GM19467 (cell line): Measurements from ENCODE around the gene ASTN2.
"Not testable (repeated sequence)": the region's sequence is repeated elsewhere in the genome, so short reads cannot be mapped to it uniquely, and the experiment has no call there.

Experiments
- ATAC-seq: cut with Tn5 transposase; IDR thresholded peaks from one replicate; pipeline ENCODE4 v1.9.1; 2021; ENCODE audit warnings: mild to moderate bottlenecking, moderate library complexity; ENCODE audit not compliant: unreplicated experiment

ASTN2 gene

GRCh38 chr9:116837018-116837989 is 577.6 kb downstream of the ASTN2 start:
- no peak for ATAC-seq

- not testable (repeated sequence) for ATAC-seq
These were observed 584.5 kb downstream of the ASTN2 start for GRCh38 chr9:116830321-116830720.

- ATAC-seq = no peak
These were observed 593.1 kb downstream of the ASTN2 start for GRCh38 chr9:116821633-116822229.

- no peak for ATAC-seq
These were observed 595.7 kb downstream of the ASTN2 start for GRCh38 chr9:116819116-116819515.

DNA sequence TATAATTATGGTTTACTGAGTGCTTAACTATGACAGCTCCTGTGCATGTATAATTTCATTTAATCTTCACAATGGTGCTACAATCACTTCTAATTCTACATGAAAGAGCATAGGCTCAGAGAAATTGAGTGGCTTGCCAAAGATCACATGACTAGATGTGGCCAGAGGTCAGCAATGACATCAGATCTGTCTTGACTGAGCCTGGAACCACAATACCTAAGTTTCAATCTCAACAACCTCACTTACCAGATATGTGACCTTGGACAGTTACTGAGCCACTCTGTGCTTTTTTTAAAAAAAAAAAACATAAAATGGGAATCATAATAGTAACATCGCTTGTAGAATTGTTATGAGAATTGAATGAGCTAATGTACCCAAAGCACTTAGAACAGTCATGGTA is 597.1 kb downstream of the ASTN2 start:
- no peak for ATAC-seq

DNA sequence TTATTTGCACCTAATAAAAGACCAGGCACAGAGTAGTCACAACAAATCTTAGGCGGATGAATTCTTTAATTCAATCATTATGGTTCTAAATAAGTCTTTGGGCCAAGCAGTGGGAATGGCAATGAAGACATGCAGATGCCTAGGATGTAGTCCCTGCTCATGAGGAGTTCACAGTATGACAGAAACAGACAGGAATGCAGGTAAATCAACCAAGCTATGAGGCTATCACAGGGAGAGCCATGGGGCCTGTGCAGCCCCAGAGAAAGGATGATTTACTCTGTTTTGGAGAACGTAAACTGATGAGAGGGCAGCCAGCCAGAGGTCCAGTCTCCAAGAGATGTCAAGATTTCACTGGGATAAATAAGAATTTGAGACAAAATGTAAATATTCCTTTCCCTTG is 598.4 kb downstream of the ASTN2 start:
- no peak for ATAC-seq

- no peak for ATAC-seq
These were observed 599.0 kb downstream of the ASTN2 start for GRCh38 chr9:116815835-116816234.

GRCh38 chr9:116813031-116813300 is 601.9 kb downstream of the ASTN2 start:
- no peak for ATAC-seq

DNA sequence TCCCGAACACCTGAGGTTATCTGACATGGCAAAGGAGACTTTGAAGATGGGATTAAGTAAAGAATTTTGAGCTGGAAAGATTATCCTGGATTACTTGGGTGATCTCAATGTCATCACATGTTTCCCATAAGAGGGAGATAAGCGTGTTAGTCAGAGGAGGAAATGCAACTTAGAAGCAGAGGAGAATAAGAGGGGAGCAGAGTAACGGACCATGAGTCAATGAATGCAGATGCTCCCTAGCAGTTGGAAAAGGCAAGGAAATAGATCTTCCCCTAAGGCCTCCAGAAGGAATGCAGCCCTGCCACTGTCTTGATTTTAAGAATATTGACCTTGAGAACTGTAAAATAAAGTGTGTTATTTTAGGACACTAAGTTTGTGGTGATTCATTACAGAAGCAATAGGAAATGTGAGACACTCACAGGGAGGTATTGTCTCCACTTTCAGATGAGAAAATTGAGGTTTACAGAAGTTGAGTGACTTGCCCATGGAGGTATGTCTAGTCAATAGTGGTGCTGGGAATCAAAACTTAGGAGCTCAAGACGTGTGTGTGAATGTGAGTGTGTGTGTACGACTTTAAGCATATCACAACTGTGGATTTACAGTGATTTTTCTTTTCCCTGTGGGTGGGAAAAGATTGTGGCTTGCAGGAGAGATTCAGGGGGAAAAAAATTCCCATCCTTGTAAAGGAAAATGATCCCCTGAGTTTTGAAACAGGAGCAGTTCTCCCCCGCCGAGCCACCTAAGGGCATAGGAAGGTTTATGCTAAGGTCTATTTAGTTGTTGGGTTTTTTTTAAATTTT is 602.4 kb downstream of the ASTN2 start:
- ATAC-seq = no peak

DNA sequence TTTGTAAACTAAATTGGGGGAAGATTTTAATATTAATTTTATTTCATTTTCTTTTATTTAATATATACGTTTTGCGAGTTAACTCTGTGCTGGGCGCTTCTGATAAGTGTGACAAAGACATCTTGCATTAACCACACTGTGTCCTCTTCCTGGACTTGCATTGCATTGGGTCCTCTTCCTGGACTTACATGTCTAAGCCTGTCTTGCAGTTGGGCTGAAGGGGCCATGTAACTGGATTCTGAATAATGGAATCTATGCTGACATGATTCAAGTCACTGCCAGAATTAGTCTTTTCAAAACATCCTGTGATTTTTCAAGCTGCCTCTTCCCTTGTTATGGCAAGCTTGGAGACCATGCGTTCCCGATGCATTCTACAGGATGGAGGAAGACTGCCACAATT is 605.2 kb downstream of the ASTN2 start:
- ATAC-seq = no peak

DNA sequence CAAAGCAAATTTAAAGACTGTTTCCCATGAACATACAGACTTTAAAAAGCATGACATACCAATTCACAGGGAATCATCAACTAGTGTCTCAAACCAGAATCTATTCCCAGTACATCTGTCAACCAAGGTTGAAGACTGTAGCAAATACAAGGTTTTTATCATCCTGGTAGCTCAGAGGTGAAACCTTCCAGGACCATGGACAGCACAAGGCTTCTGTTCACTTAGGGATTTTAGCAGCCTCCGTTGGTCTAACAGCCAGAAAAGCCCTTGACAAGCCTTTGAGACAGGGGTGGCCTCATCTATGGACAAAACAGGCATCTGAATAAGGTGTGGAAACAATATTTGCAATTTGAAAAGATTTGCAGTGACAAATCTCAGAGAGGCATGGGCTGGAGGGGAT is 608.8 kb downstream of the ASTN2 start:
- no peak for ATAC-seq

- ATAC-seq = no peak
These were observed 614.0 kb downstream of the ASTN2 start for GRCh38 chr9:116800885-116801284.

- ATAC-seq = no peak
These were observed 614.8 kb downstream of the ASTN2 start for GRCh38 chr9:116800074-116800473.

DNA sequence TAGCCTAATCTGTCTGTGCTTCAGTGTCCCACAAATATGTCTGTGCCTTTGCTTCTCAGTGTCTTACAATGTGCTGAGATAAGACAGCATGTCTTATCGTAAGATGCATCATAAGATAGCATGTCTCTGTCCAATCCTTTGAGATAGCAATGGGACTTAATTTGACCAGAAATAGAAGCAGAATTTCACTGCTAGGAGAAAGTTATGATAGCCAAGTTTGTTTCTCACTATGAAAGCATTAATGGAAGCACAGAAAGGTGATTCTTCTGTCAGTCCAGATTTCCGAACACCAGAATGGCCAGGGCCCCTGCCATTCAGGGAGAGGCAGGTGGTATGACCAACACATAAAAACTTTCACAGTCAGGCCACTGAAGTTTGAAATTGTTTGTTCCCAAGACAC is 616.3 kb downstream of the ASTN2 start:
- ATAC-seq = no peak

DNA sequence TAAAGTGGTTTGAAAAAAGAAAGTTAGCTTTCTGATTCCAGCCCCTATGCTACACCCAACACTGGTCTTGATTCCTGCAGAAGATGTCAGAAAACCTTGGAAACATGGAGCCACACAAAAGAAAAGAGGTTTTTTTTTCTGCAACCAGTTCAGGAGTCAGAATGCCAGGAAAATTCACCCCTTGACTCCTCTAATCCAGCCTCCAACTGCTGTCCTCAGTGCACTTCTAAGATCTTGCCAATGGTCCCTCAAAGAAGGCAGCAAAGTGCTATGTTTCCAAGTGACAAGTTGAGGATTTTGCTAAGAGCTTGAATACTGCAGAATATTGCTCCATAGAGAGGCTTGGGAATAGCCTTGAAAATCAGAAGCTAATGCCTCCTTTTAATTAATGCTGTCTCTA is 617.6 kb downstream of the ASTN2 start:
- no peak for ATAC-seq

- ATAC-seq = no peak
These were observed 618.2 kb downstream of the ASTN2 start for GRCh38 chr9:116796669-116797068.

DNA sequence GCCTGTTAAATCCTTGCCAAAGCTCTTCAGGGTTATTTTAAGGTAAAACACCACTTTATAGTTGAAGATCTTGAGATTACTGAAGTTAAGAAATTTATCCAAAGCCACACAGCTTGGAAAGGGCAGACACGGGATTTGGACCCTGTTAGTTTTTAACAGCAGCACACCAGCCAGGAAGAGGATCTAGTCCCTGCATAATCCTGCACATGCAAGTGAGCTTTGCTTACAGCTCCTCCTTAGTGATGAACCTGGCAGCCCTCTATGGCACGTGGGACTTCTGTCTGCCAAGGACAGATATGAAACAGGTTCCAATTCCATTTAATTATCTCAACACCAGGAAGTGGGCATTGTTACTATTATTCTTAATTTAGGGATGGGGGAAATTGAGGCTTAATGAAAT is 619.0 kb downstream of the ASTN2 start:
- no peak for ATAC-seq

- ATAC-seq = no peak
These were observed 622.6 kb downstream of the ASTN2 start for GRCh38 chr9:116792271-116792670.

GRCh38 chr9:116791326-116791725 is 623.5 kb downstream of the ASTN2 start:
- ATAC-seq = no peak

- ATAC-seq = no peak
These were observed 625.8 kb downstream of the ASTN2 start for GRCh38 chr9:116789081-116789480.

- ATAC-seq = no peak
These were observed 628.1 kb downstream of the ASTN2 start for GRCh38 chr9:116786737-116787136.

GRCh38 chr9:116777116-116777515 is 637.7 kb downstream of the ASTN2 start:
- no peak for ATAC-seq
